OCI-LY1 (cell line): ENCODE data around the gene RPL41.

Experiments used
- EZH2 ChIP-seq: fragments of 200-600 bp; sonication (generic), shearing (Covaris generic); IDR thresholded peaks from 2 replicates; pipeline ENCODE4 v1.8.0; 2017; ENCODE audit warnings: borderline replicate concordance, mixed run types, mild to moderate bottlenecking, antibody characterized with exemption, low read length, moderate library complexity, mixed read lengths
- TF ChIP-seq, protein P1 (sequence below): fragments of 200-600 bp; sonication (generic), shearing (Covaris generic); IDR thresholded peaks from 2 replicates; pipeline ENCODE4 v1.5.1; 2017; ENCODE audit warnings: mild to moderate bottlenecking, antibody characterized with exemption, low read length, moderate library complexity, mixed read lengths

DNA sequence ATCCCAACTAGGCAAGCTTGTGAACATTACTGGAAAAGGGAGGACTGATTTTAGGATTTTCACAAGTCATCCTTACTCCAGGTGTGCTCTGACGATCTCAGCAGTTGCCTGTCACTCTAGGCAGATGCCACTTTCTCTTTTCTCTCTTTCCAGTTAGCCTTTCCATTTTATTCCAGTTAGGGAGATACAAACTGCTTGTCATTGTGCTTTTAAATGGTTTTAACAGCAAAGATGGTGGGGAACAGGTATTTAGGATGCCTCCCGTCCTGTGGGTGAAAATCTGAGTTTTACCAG is 10.9 kb upstream of the RPL41 start:
- TF ChIP-seq, protein P1, sequence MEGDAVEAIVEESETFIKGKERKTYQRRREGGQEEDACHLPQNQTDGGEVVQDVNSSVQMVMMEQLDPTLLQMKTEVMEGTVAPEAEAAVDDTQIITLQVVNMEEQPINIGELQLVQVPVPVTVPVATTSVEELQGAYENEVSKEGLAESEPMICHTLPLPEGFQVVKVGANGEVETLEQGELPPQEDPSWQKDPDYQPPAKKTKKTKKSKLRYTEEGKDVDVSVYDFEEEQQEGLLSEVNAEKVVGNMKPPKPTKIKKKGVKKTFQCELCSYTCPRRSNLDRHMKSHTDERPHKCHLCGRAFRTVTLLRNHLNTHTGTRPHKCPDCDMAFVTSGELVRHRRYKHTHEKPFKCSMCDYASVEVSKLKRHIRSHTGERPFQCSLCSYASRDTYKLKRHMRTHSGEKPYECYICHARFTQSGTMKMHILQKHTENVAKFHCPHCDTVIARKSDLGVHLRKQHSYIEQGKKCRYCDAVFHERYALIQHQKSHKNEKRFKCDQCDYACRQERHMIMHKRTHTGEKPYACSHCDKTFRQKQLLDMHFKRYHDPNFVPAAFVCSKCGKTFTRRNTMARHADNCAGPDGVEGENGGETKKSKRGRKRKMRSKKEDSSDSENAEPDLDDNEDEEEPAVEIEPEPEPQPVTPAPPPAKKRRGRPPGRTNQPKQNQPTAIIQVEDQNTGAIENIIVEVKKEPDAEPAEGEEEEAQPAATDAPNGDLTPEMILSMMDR: no peak
- TF ChIP-seq EZH2: no peak
